Measurements from ENCODE around the gene PBX3.
A peak's percentile ranks its signal among the peaks of the same experiment; 100 is the strongest.

Gene PBX3

DNA sequence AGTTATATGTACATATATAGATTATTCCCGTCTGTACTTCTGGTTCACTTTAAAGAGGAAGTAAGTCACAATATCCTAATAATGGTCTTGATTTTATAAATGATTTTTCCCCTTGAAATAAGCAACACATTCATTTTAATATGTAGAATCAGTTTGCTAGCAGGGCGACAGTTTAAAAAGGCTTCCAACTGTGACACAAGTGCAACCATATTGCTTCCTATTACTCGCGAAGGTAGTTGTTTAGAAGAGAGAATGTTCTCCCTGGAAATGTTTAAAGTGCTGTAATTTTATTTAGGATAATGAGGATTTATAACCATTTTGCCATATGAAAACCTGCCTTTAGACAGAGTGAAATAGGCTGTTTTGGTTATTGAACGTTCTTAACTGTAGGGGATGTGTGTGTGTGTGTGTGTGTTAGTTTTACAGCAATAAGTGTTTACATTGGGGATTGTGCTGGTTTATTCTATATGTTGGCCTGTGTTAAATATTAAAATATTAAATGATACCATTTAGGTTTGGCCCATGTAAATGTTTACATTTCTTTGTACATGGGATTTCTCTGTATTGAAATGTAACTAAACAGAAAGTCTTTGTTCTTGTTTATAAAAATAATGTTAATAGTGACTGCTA is 138.3 kb downstream of the PBX3 start:
- H3K27me3 ChIP-seq (ENCODE audit: insufficient read depth, low read length), result peaks cover 6% of the 10 kb centered on the region; the same call in 1 of the 2 replicates
- H3K27ac ChIP-seq (ENCODE audit: low read length), result no peak overlapping the region
- H3K4me3 ChIP-seq (ENCODE audit: low read length), result no peak overlapping the region
- H3K9me3 ChIP-seq (ENCODE audit: insufficient read depth, low read depth, low read length), result no peaks in the 10 kb centered on the region
- no peak overlapping the region for H3K9ac ChIP-seq (ENCODE audit: low read depth, low read length)
- H3K4me1 ChIP-seq (ENCODE audit: insufficient read depth, low read length), result peaks cover 67% of the 10 kb centered on the region
- no peaks in the 10 kb centered on the region for H3K36me3 ChIP-seq (ENCODE audit: insufficient read depth, low read depth, low read length)

DNA sequence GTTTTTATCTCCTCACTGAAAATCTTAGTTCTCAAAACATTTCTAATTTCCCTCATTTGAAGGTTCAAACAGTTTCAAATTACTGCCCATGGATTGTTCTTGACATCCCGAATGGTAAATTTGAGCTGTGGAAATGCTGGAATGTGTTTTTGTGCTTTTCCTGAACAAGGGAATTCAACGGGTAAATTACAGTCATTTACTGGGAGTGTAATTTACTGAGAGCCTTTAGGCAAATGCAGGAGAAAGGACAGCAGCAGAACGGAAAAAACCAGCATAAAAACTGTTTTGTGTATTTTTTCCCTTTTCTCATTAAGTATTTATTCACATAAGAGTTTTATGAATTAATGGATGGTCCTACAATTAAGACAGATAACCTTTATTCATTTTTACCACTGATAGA is 139.2 kb downstream of the PBX3 start:
- Histone ChIP-seq H3K36me3 (ENCODE audit: insufficient read depth, low read depth, low read length) (no peaks in the 10 kb centered on the region), H3K27ac (ENCODE audit: low read length) (no peak overlapping the region), H3K27me3 (ENCODE audit: insufficient read depth, low read length) (peaks cover 7% of the 10 kb centered on the region; the same call in 1 of the 2 replicates), H3K4me3 (ENCODE audit: low read length) (no peak overlapping the region), H3K4me1 (ENCODE audit: insufficient read depth, low read length) (peaks cover 74% of the 10 kb centered on the region), H3K9ac (ENCODE audit: low read depth, low read length) (no peak overlapping the region; the same call in 1 of the 2 replicates), H3K9me3 (ENCODE audit: insufficient read depth, low read depth, low read length) (no peaks in the 10 kb centered on the region)

DNA sequence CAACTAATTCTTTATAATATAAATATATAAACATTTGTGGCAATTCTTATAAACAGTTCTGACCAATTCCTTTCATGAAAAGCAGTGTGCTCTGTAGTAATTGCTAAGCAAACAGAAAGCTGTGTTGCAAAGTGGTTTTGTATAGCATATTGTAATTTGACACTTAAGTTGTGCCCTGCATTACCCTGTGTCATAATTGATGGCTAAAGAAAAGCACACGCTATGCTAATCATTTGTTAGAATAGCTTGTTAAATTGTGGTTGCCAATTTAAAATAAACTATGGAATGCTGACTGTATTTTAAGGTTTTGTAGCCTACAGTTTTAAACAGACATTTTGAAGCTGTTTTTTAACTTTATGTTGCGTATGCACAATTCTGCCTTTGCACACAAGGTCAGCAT is 140.0 kb downstream of the PBX3 start:
- Histone ChIP-seq H3K9me3 (ENCODE audit: insufficient read depth, low read depth, low read length) (no peaks in the 10 kb centered on the region), H3K9ac (ENCODE audit: low read depth, low read length) (no peak overlapping the region), H3K27me3 (ENCODE audit: insufficient read depth, low read length) (peaks cover 7% of the 10 kb centered on the region; the same call in 1 of the 2 replicates), H3K27ac (ENCODE audit: low read length) (no peak overlapping the region), H3K4me1 (ENCODE audit: insufficient read depth, low read length) (peaks cover 80% of the 10 kb centered on the region), H3K36me3 (ENCODE audit: insufficient read depth, low read depth, low read length) (no peaks in the 10 kb centered on the region), H3K4me3 (ENCODE audit: low read length) (no peak overlapping the region; the same call in 1 of the 2 replicates)

DNA sequence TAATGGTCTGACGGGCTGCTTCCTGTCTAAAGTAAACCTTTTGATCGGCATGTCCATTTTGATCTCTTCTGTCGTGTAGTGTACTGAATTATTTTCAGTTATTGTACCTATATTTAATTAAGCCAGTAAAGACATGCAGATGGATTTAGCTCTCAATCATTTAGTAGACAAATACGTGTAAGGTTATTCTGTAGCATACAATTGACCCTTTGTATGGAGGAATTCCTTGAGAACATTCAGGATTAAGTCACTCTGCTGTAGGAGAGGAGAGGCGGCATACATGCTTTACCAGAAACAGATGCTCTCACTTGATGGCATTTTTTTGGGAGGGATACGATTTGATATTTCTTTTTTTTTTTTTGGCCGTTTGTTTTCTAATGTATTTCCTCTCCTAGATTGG is 141.0 kb downstream of the PBX3 start:
- no peak overlapping the region for H3K9ac ChIP-seq (ENCODE audit: low read depth, low read length)
- no peaks in the 10 kb centered on the region for H3K36me3 ChIP-seq (ENCODE audit: insufficient read depth, low read depth, low read length)
- H3K4me1 ChIP-seq (ENCODE audit: insufficient read depth, low read length), result peaks cover 83% of the 10 kb centered on the region
- no peaks in the 10 kb centered on the region for H3K9me3 ChIP-seq (ENCODE audit: insufficient read depth, low read depth, low read length)
- 0 out of 2 replicates have a peak overlapping the region, but pooled peaks have one; percentile 2 for H3K4me3 ChIP-seq (ENCODE audit: low read length)
- H3K27me3 ChIP-seq (ENCODE audit: insufficient read depth, low read length), result peaks cover 7% of the 10 kb centered on the region; the same call in 1 of the 2 replicates
- no peak overlapping the region for H3K27ac ChIP-seq (ENCODE audit: low read length)

DNA sequence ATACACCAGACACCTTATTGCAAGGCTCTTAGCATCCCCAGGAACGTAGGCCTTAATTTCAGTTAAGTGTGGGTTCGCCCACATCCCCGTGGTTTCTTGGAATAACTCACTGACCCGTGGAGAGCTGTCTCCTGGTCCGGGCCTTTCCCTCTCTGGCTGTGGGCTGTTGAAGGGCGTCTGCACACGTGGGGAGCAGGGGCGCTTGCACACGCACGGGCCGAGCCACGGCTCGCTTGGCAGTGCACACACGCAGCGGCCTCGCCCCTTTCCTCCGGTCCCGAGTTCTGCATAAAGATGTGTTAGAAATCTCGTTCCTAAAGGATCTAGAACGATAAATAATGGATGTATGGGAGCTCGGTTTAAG is 141.9 kb downstream of the PBX3 start:
- Histone ChIP-seq H3K27ac (ENCODE audit: low read length) (no peak overlapping the region), H3K4me3 (ENCODE audit: low read length) (peak overlapping the region; percentile 77), H3K27me3 (ENCODE audit: insufficient read depth, low read length) (peaks cover 7% of the 10 kb centered on the region; the same call in 1 of the 2 replicates), H3K9me3 (ENCODE audit: insufficient read depth, low read depth, low read length) (no peaks in the 10 kb centered on the region), H3K9ac (ENCODE audit: low read depth, low read length) (peak overlapping the region; percentile 58), H3K4me1 (ENCODE audit: insufficient read depth, low read length) (peaks cover 79% of the 10 kb centered on the region), H3K36me3 (ENCODE audit: insufficient read depth, low read depth, low read length) (no peaks in the 10 kb centered on the region)

DNA sequence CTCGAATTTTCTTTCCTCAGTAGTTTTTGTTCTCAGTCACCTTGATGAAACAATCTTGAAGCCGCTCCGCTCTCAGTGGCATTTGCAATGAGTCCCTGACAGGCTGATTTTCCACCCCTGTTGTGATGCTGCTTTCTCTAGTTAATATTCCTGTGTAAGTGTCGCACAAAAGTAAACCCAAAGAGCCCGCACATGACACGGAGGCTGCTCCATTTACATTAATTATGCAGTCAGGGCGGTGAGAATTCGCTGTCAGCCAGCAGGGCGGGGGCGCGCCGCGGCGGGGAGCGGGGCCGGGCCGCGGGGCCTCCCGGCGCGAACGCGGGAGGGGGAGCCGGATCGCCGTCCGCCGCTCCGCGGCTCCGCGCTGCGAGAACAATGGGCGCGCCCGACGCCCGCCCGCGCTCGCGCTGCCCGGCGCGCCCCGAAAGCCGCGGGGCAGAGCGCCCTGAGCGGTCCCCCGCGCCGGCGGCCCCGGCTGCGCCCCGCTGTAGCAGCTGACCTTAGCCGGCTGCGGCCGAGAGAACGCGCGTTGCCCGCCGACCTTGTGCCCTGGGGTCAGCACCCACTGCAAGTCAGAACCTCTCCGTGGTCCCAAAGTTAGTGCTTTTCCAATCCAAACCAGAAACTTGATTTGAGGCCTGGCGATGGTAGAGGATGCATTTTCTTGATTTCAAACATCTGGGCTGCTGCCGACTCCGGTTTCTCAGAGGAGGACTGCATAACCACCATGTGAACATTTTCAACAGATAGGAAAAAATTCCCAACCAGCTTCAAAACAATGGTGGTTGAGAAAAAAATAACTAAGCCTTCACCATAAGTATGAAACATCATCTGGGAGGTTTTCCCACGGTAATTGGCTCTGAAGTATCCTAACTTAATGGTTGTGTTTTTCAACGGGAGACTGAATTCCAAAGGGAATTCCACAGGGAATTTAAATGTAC is 142.6 kb downstream of the PBX3 start:
- H3K9ac ChIP-seq (ENCODE audit: low read depth, low read length), result peak overlapping the region; percentile 73
- H3K27ac ChIP-seq (ENCODE audit: low read length), result no peak overlapping the region
- peak overlapping the region; percentile 77 for H3K4me3 ChIP-seq (ENCODE audit: low read length)
- peaks cover 7% of the 10 kb centered on the region; the same call in 1 of the 2 replicates for H3K27me3 ChIP-seq (ENCODE audit: insufficient read depth, low read length)
- peaks cover 80% of the 10 kb centered on the region for H3K4me1 ChIP-seq (ENCODE audit: insufficient read depth, low read length)
- no peaks in the 10 kb centered on the region for H3K36me3 ChIP-seq (ENCODE audit: insufficient read depth, low read depth, low read length)
- no peaks in the 10 kb centered on the region for H3K9me3 ChIP-seq (ENCODE audit: insufficient read depth, low read depth, low read length)

DNA sequence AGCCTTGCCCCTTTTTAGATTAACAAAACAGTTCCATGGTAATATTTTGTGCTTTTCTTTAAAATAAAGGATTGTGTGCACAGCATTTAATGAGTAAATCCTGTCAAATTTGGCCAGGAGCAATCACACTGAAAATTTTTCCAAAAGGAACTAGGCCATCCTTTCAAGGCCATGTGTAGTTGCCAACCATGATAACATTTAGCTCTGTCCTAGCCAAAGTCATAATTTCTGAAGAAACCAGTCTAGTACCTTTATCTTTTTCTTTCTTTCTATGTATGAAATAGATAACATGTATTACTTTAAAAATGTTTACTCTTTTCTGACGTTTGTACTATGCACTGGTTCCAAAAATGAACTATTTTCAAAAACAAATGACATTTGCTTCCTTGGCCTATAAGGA is 143.7 kb downstream of the PBX3 start:
- Histone ChIP-seq H3K27me3 (ENCODE audit: insufficient read depth, low read length) (peaks cover 7% of the 10 kb centered on the region; the same call in 1 of the 2 replicates), H3K36me3 (ENCODE audit: insufficient read depth, low read depth, low read length) (no peaks in the 10 kb centered on the region), H3K27ac (ENCODE audit: low read length) (no peak overlapping the region), H3K9me3 (ENCODE audit: insufficient read depth, low read depth, low read length) (no peaks in the 10 kb centered on the region), H3K4me3 (ENCODE audit: low read length) (no peak overlapping the region), H3K4me1 (ENCODE audit: insufficient read depth, low read length) (peaks cover 72% of the 10 kb centered on the region), H3K9ac (ENCODE audit: low read depth, low read length) (no peak overlapping the region)

DNA sequence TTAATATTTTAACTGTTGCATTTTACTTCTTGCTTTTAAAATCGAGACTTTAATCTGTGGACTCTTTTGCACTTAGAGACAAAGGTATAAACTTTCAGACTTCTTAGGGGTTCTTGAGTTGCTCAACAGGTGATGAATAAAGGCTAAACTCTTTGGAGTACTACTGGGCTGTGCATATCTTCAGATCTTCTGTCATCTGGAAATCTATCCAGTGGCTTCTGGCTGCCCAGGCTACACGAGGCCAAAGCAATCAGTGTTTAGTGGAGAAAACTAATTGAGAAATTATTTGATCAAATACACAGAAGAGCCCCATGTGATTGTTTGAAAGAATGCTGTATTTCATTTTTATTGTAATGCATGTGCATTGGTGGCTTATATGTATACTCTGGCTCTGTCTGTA is 146.1 kb downstream of the PBX3 start:
- peaks cover 7% of the 10 kb centered on the region; the same call in 1 of the 2 replicates for H3K27me3 ChIP-seq (ENCODE audit: insufficient read depth, low read length)
- H3K27ac ChIP-seq (ENCODE audit: low read length), result no peak overlapping the region
- H3K4me3 ChIP-seq (ENCODE audit: low read length), result 0 out of 2 replicates have a peak overlapping the region, but pooled peaks have one; percentile 7
- no peak overlapping the region for H3K9ac ChIP-seq (ENCODE audit: low read depth, low read length)
- no peaks in the 10 kb centered on the region for H3K9me3 ChIP-seq (ENCODE audit: insufficient read depth, low read depth, low read length)
- H3K36me3 ChIP-seq (ENCODE audit: insufficient read depth, low read depth, low read length), result no peaks in the 10 kb centered on the region
- peaks cover 60% of the 10 kb centered on the region; the same call in 1 of the 2 replicates for H3K4me1 ChIP-seq (ENCODE audit: insufficient read depth, low read length)

DNA sequence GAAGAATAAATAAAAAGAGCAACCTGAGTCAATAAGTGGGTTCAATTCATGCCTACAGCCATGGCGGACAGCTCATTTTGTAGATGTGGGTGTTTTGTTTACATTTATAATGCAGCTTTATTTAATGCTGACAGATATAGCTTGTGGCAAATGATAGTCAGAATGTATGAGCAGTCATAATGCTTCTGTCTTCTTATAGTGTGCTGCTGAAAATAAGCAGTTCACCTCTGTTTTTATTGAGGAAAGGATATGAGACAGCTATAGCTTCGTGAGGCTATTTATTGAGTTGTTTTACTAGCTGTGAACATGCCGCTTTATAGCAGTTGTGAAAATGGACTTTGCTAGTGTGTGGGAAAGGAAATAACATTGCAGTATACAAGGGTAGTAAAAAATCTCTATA is 147.4 kb downstream of the PBX3 start:
- H3K27ac ChIP-seq (ENCODE audit: low read length), result no peak overlapping the region
- H3K4me1 ChIP-seq (ENCODE audit: insufficient read depth, low read length), result peaks cover 51% of the 10 kb centered on the region; the same call in 1 of the 2 replicates
- H3K4me3 ChIP-seq (ENCODE audit: low read length), result no peak overlapping the region
- no peak overlapping the region for H3K9ac ChIP-seq (ENCODE audit: low read depth, low read length)
- no peaks in the 10 kb centered on the region for H3K9me3 ChIP-seq (ENCODE audit: insufficient read depth, low read depth, low read length)
- H3K36me3 ChIP-seq (ENCODE audit: insufficient read depth, low read depth, low read length), result no peaks in the 10 kb centered on the region
- H3K27me3 ChIP-seq (ENCODE audit: insufficient read depth, low read length), result peaks cover 7% of the 10 kb centered on the region; the same call in 1 of the 2 replicates

DNA sequence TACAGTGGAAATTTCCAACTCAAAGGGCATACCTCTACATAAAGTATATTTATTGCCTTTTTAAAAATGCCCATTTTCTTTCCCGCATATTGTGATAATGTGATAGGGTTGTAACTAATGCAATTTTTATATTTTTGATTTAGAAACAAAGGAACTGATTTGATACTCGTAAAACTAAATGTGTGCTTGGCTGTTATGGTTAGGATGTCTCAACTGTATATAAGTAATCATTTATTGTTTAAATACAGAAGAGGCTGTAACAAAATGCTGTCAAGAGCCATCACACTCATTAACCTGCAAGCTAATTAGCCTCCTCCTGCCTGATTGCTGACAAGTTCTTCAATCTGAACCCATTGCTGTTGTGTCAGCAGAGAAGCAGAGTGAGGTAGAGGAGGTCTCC is 149.2 kb downstream of the PBX3 start:
- H3K9me3 ChIP-seq (ENCODE audit: insufficient read depth, low read depth, low read length), result no peaks in the 10 kb centered on the region
- no peak overlapping the region for H3K9ac ChIP-seq (ENCODE audit: low read depth, low read length)
- H3K4me1 ChIP-seq (ENCODE audit: insufficient read depth, low read length), result peaks cover 37% of the 10 kb centered on the region; the same call in 1 of the 2 replicates
- no peaks in the 10 kb centered on the region for H3K36me3 ChIP-seq (ENCODE audit: insufficient read depth, low read depth, low read length)
- H3K27me3 ChIP-seq (ENCODE audit: insufficient read depth, low read length), result no peaks in the 10 kb centered on the region
- no peak overlapping the region for H3K27ac ChIP-seq (ENCODE audit: low read length)
- H3K4me3 ChIP-seq (ENCODE audit: low read length), result no peak overlapping the region

DNA sequence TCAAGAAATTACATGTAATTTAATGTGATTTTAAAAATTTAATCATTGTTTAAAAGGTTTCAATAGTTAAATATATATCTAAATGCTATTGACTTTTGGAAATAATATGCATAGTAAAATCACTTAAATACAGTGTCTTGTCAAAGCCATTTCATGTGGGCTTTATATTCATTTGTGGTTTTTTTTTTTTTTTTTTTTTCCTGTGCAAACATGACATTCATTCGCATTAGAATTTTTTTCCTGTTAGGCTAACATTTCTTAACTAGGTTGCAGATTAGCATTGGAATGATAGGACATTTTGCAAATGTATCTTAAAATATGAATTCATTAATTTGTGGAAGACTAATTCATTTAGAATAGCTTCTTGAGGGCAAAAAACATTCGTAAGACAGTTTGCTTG is 149.8 kb downstream of the PBX3 start:
- H3K9me3 ChIP-seq (ENCODE audit: insufficient read depth, low read depth, low read length), result no peaks in the 10 kb centered on the region
- no peak overlapping the region for H3K4me3 ChIP-seq (ENCODE audit: low read length)
- no peak overlapping the region for H3K9ac ChIP-seq (ENCODE audit: low read depth, low read length)
- no peaks in the 10 kb centered on the region for H3K36me3 ChIP-seq (ENCODE audit: insufficient read depth, low read depth, low read length)
- peaks cover 31% of the 10 kb centered on the region; the same call in 1 of the 2 replicates for H3K4me1 ChIP-seq (ENCODE audit: insufficient read depth, low read length)
- no peak overlapping the region for H3K27ac ChIP-seq (ENCODE audit: low read length)
- H3K27me3 ChIP-seq (ENCODE audit: insufficient read depth, low read length), result no peaks in the 10 kb centered on the region

Measured in iPS-20b (cell line).